HG03060 (cell line): ENCODE data around the gene KLHL40.

ENCODE experiments used
- ATAC-seq: cut with Tn5 transposase; IDR thresholded peaks from one replicate; pipeline ENCODE4 v1.9.1; 2021; ENCODE audit warnings: low read depth, moderate number of reproducible peaks; ENCODE audit not compliant: unreplicated experiment

KLHL40 gene

GRCh38 chr3:42685363-42685881 lies at the start of gene KLHL40:
Gene KLHL40, plus strand, starts transcription at chr3:42685537. Its CDS starts 82 bp downstream, at chr3:42685619.
- ATAC-seq: no peak

- ATAC-seq: no peak
These were observed 48.3 kb upstream of the KLHL40 start for GRCh38 chr3:42637001-42637400.

GRCh38 chr3:42638339-42638842 lies 46.9 kb upstream of the KLHL40 start:
- no peak for ATAC-seq

GRCh38 chr3:42639192-42639591 lies 46.1 kb upstream of the KLHL40 start:
- no peak for ATAC-seq

- no peak for ATAC-seq
These were observed 45.2 kb upstream of the KLHL40 start for GRCh38 chr3:42640129-42640528.

GRCh38 chr3:42640771-42641370 lies 44.5 kb upstream of the KLHL40 start:
- no peak for ATAC-seq

- ATAC-seq: no peak
These were observed 37.4 kb upstream of the KLHL40 start for GRCh38 chr3:42647821-42648459.

- no peak for ATAC-seq
These were observed 36.3 kb upstream of the KLHL40 start for GRCh38 chr3:42649006-42649405.

- ATAC-seq: no peak
These were observed 35.6 kb upstream of the KLHL40 start for GRCh38 chr3:42649783-42650182.

GRCh38 chr3:42651248-42652091 lies 33.9 kb upstream of the KLHL40 start:
- no peak for ATAC-seq

- no peak for ATAC-seq
These were observed 33.1 kb upstream of the KLHL40 start for GRCh38 chr3:42652251-42652610.

- no peak for ATAC-seq
These were observed 32.6 kb upstream of the KLHL40 start for GRCh38 chr3:42652611-42653302.

GRCh38 chr3:42653303-42653559 lies 32.1 kb upstream of the KLHL40 start:
- no peak for ATAC-seq

- no peak for ATAC-seq
These were observed 31.6 kb upstream of the KLHL40 start, which contains the start of gene ZBTB47 for GRCh38 chr3:42653560-42654330. Gene ZBTB47, plus strand, starts transcription at chr3:42653697. Its CDS starts 4,659 bp downstream, at chr3:42658356.

- ATAC-seq: no peak
These were observed 30.8 kb upstream of the KLHL40 start for GRCh38 chr3:42654331-42655201.

GRCh38 chr3:42655331-42655888 lies 29.9 kb upstream of the KLHL40 start:
- no peak for ATAC-seq

GRCh38 chr3:42655980-42656679 lies 29.2 kb upstream of the KLHL40 start:
- ATAC-seq: no peak
